Neural cell (in vitro differentiated cells): ENCODE results near the gene NRN1L. TPM values are rescaled to one million over a fixed set of nuclear protein-coding genes. Genes with fewer than 3 reads are reported as not detected.

ENCODE experiments used
- H2AFZ ChIP-seq: fragments of 200-600, 300-800 bp; sonication (generic), shearing (Covaris generic); 2 replicates; pipeline ENCODE4 v1.6.0; 2014; ENCODE audit warnings: low read depth, mild to moderate bottlenecking, antibody characterized with exemption, low read length, moderate library complexity
- H3F3A ChIP-seq: fragments of 200-600 bp; shearing (Covaris generic); 2 replicates; pipeline ENCODE4 v1.6.1; 2016; ENCODE audit warnings: mild to moderate bottlenecking, moderate library complexity, mixed read lengths, antibody characterized with exemption, low read length; ENCODE audit not compliant: insufficient read depth, poor library complexity, severe bottlenecking
- H3K27ac ChIP-seq: fragments of 200-600, 300-800 bp; sonication (generic), shearing (Covaris generic); 2 replicates; pipeline ENCODE4 v1.5.1; 2014; ENCODE audit warnings: mild to moderate bottlenecking, low read length, moderate library complexity
- H3K27me3 ChIP-seq: fragments of 300-800, 200-600 bp; sonication (generic), shearing (Covaris generic); 2 replicates; pipeline ENCODE4 v1.6.0; 2014; ENCODE audit warnings: mild to moderate bottlenecking, low read depth, low read length, moderate library complexity; ENCODE audit not compliant: insufficient read depth
- H3K36me3 ChIP-seq: fragments of 300-800, 200-600 bp; sonication (generic), shearing (Covaris generic); 2 replicates; pipeline ENCODE4 v1.5.1; 2014; ENCODE audit warnings: mild to moderate bottlenecking, antibody characterized with exemption, low read length, moderate library complexity; ENCODE audit not compliant: insufficient read depth
- H3K4me2 ChIP-seq: fragments of 300-800, 200-600 bp; sonication (generic), shearing (Covaris generic); 2 replicates; pipeline ENCODE4 v1.6.0; 2014; ENCODE audit warnings: mild to moderate bottlenecking, low read length
- H3K4me3 ChIP-seq: fragments of 300-800, 200-600 bp; sonication (generic), shearing (Covaris generic); 2 replicates; pipeline ENCODE4 v1.5.1; 2014; ENCODE audit warnings: mild to moderate bottlenecking, low read length, moderate library complexity
- H3K79me2 ChIP-seq: fragments of 200-600 bp; shearing (Covaris generic); replicated peaks from 2 replicates; pipeline ENCODE4 v1.6.0; 2014; ENCODE audit warnings: mild to moderate bottlenecking, low read length, moderate library complexity; ENCODE audit not compliant: insufficient read depth
- H3K9ac ChIP-seq: fragments of 300-800, 200-600 bp; sonication (generic), shearing (Covaris generic); 2 replicates; pipeline ENCODE4 v1.6.1; 2016; ENCODE audit warnings: mild to moderate bottlenecking, low read length, mixed read lengths
- H3K9me2 ChIP-seq: fragments of 200-600 bp; shearing (Covaris generic); 2 replicates; pipeline ENCODE4 v1.6.1; 2016; ENCODE audit warnings: mild to moderate bottlenecking, low read length, mixed read lengths; ENCODE audit not compliant: insufficient read depth
- H3K9me3 ChIP-seq: fragments of 200-600, 300-800 bp; sonication (generic), shearing (Covaris generic); 2 replicates; pipeline ENCODE4 v1.6.1; 2016; ENCODE audit warnings: mild to moderate bottlenecking, mixed run types, low read length, moderate library complexity, mixed read lengths
- H4K20me1 ChIP-seq: fragments of 200-600 bp; shearing (Covaris generic); 2 replicates; pipeline ENCODE4 v1.6.1; 2016; ENCODE audit warnings: mild to moderate bottlenecking, mixed run types; ENCODE audit not compliant: insufficient read depth
- CTCF ChIP-seq: fragments of 450-650 bp; IDR thresholded peaks from 2 replicates; pipeline ENCODE4 v1.5.1; 2014; ENCODE audit warnings: antibody characterized with exemption, mild to moderate bottlenecking, moderate library complexity; ENCODE audit not compliant: poor library complexity, severe bottlenecking
- EP300 ChIP-seq: fragments of 450-650 bp; conservative IDR thresholded peaks from 2 replicates; pipeline ENCODE4 v1.6.1; 2014; ENCODE audit warnings: antibody characterized with exemption, mild to moderate bottlenecking, moderate library complexity; ENCODE audit not compliant: poor library complexity, severe bottlenecking
- EZH2 ChIP-seq: fragments of 200-600, 300-800 bp; shearing (Covaris generic), sonication (generic); IDR thresholded peaks from 2 replicates; pipeline ENCODE4 v1.6.1; 2014; ENCODE audit warnings: antibody characterized with exemption, low read length, borderline replicate concordance, mild to moderate bottlenecking; ENCODE audit not compliant: insufficient read depth, poor library complexity, severe bottlenecking
- MXI1 ChIP-seq: fragments of 450-650 bp; conservative IDR thresholded peaks from 2 replicates; pipeline ENCODE4 v1.6.1; 2014; ENCODE audit warnings: antibody characterized with exemption, mild to moderate bottlenecking; ENCODE audit not compliant: poor library complexity, severe bottlenecking
- POLR2AphosphoS5 ChIP-seq: IDR thresholded peaks from 2 replicates; pipeline ENCODE4 v1.6.1; 2012
- RAD21 ChIP-seq: fragments of 450-650 bp; conservative IDR thresholded peaks from 2 replicates; pipeline ENCODE4 v1.6.1; 2014; ENCODE audit warnings: antibody characterized with exemption, mild to moderate bottlenecking, moderate library complexity
- REST ChIP-seq: IDR thresholded peaks from 2 replicates; pipeline ENCODE4 v1.6.1; 2012; ENCODE audit warnings: borderline replicate concordance
- SMC3 ChIP-seq: fragments of 450-650 bp; conservative IDR thresholded peaks from 2 replicates; pipeline ENCODE4 v1.6.1; 2014; ENCODE audit warnings: antibody characterized with exemption, mild to moderate bottlenecking, moderate library complexity; ENCODE audit not compliant: poor library complexity
- TAF1 ChIP-seq: IDR thresholded peaks from 2 replicates; pipeline ENCODE4 v1.6.1; 2012; ENCODE audit warnings: low read depth
- polyA plus RNA-seq: library from polyadenylated mRNA; depleted of rRNA; stranded (reverse); fragments of >200 nt; gene quantifications from 2 replicates; pipeline ENCODE4 v1.2.3, GENCODE V29; 2014

Gene NRN1L
- polyA plus RNA-seq, 1 donor from 2014 or later: not detected

- Histone ChIP-seq H2AFZ (no peak overlapping the region), H3K27ac (peak overlapping the region; percentile 28), H3K4me2 (no peak overlapping the region), H3K9me2 (no peaks in the 10 kb centered on the region), H4K20me1 (no peaks in the 10 kb centered on the region), H3K36me3 (no peaks in the 10 kb centered on the region), H3K9me3 (no peaks in the 10 kb centered on the region), H3K9ac (no peak overlapping the region), H3K79me2 (no peaks in the 10 kb centered on the region), H3K4me3 (no peak overlapping the region), H3F3A (no peaks in the 10 kb centered on the region), H3K27me3 (no peaks in the 10 kb centered on the region)
- TF ChIP-seq SMC3 (no peak), POLR2AphosphoS5 (no peak), RAD21 (no peak), TAF1 (no peak), EZH2 (no peak), REST (no peak), CTCF (no peak), EP300 (no peak), MXI1 (no peak)
Observed at GRCh38 chr16:67917852-67918236, 33.2 kb downstream of the NRN1L start.

- no peaks in the 10 kb centered on the region for H3K27me3 ChIP-seq
- no peaks in the 10 kb centered on the region for H3K36me3 ChIP-seq
- H3K4me3 ChIP-seq: no peak overlapping the region
- no peaks in the 10 kb centered on the region for H3F3A ChIP-seq
- no peaks in the 10 kb centered on the region for H4K20me1 ChIP-seq
- no peaks in the 10 kb centered on the region for H3K79me2 ChIP-seq
- H3K9me3 ChIP-seq: no peaks in the 10 kb centered on the region
- no peak overlapping the region for H3K9ac ChIP-seq
- no peak overlapping the region for H3K4me2 ChIP-seq
- no peak overlapping the region for H2AFZ ChIP-seq
- no peaks in the 10 kb centered on the region for H3K9me2 ChIP-seq
- H3K27ac ChIP-seq: no peak overlapping the region
- TF ChIP-seq EZH2 (no peak), TAF1 (no peak), CTCF (no peak), EP300 (no peak), SMC3 (no peak)
Observed at GRCh38 chr16:67919622-67920221, 35.0 kb downstream of the NRN1L start.
